Subcutaneous adipose tissue (tissue), 4 donors: Measurements from ENCODE around the gene WWP2. TPM values are rescaled to one million over a fixed set of nuclear protein-coding genes. Genes with fewer than 3 reads are reported as not detected.

Experiments used
- total RNA-seq, 4 donors: library from RNA; depleted of rRNA; stranded (reverse); fragments of >200 nt; gene quantifications; one replicate each; pipeline ENCODE4 v1.1.0, GENCODE V29; 2016
- TF ChIP-seq, protein P1 (sequence below): fragments of 450-650 bp; IDR thresholded peaks from one replicate; pipeline ENCODE4 v1.5.1; 2016; ENCODE audit warnings: low read depth, mild to moderate bottlenecking, control low read depth, antibody characterized with exemption, moderate library complexity

WWP2 gene
- total RNA-seq, 4 donors from 2014 or later, result 20.2 to 48.7 (median 34.7) TPM

DNA sequence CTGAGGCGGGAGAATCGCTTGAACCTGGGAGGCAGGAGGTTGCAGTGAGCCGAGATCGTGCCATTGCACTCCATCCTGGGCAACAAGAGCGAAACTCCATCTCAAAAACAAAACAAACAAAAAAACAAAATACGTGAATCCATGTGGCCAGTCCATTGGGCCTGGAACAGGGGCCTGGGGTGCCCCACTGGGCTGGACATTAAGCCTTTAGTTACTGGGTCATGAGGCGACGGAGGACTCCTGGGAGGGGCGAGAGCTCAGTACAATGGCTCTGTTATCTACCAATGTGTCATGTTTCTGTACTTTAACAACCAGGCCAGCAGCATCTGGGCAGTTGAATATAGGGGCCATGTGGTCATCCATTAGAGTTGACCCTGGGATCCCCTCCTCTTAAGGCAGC is 170.1 kb downstream of the WWP2 start:
- TF ChIP-seq, protein P1, sequence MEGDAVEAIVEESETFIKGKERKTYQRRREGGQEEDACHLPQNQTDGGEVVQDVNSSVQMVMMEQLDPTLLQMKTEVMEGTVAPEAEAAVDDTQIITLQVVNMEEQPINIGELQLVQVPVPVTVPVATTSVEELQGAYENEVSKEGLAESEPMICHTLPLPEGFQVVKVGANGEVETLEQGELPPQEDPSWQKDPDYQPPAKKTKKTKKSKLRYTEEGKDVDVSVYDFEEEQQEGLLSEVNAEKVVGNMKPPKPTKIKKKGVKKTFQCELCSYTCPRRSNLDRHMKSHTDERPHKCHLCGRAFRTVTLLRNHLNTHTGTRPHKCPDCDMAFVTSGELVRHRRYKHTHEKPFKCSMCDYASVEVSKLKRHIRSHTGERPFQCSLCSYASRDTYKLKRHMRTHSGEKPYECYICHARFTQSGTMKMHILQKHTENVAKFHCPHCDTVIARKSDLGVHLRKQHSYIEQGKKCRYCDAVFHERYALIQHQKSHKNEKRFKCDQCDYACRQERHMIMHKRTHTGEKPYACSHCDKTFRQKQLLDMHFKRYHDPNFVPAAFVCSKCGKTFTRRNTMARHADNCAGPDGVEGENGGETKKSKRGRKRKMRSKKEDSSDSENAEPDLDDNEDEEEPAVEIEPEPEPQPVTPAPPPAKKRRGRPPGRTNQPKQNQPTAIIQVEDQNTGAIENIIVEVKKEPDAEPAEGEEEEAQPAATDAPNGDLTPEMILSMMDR, result no peak

DNA sequence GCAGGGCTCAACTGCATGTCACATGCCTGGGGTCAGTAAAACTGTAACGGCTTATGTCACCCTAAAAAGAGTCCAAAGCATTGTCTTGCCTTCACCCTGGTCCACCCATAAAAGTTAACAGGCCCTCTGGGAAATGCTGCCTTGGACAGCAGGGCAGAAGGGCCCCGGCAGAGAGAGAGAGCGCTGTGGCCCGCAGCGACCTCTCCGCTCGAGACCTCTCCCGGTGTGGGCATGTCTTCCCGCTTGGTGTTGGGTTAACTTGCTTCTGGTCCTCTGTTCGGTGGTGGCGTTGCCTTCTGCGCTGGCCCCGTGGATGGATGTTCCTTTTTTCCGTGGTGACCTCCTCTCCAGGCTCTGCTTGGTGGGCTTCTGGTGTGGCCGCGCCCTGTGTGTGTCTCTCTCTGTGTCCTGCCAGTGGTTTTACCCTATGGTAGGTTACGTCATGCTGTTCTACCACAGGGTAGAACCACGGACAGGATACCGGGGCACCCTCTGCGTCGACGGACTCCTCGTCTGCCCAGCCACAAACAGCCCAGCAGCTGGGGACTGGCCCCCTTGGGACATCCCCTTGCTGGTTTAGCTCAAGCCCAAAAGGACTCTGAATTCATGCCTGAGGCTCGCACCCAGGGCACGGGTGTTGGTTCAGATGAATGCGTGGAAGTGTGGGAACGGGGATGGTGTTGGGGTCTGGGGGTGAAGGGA is 170.7 kb downstream of the WWP2 start:
- TF ChIP-seq, protein P1, result no peak

DNA sequence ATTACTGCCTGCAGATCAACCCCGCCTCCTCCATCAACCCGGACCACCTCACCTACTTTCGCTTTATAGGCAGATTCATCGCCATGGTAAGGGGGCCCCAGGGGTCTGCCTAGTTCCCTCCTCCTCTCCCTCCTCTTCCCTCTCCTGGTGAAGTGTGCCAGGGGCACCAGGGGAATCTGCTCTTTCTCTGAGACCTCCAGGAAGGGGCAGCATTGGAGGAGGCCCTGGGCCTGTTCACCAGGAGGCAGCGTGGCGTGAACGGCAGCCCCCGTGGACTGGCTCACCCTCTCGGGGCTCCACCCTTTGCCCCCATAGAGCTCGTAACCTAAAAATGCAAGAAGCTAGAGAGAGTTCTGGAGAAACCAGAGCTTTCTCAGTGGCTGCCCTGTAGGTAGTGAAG is 171.9 kb downstream of the WWP2 start:
- TF ChIP-seq, protein P1, result no peak

DNA sequence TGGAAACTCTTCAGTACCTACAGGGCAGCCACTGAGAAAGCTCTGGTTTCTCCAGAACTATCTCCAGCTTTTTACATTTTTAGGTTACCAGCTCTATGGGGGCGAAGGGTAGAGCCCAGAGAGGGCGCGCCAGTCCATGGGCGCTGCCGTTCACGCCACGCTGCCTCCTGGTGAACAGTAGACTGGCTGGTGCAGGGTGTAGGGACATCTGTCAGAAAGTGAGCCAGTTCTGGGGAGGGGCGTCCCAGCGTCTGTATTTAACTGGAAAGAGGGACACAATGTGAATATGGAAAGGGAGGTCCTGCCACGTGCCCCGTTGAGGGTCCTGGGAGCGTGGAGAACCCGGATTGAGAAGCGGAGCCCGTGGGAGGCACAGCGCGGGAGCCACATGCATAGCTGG is 172.6 kb downstream of the WWP2 start:
- TF ChIP-seq, protein P1, result no peak

DNA sequence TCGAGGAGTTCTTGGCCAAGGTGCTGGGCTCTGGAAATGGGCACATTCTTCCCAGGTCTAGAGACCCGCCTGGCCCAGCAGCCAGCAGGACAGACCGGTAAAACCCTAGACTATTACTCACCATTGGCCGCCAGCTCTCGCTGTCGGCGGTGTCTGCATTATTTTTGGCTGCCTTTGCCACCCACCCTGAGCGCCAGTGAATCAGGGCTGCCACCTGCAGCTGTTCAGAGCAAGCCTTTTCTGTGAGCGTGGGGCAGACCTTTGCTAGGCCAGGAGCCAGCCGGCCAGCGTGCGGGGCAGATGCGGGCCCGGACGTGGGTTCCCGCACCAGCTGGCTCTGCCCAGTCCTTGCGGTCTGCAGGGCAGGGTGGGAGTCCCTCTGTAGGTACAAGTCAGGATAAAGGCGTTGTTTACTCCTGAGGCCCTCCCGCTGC is 173.2 kb downstream of the WWP2 start:
- TF ChIP-seq, protein P1, result no peak

DNA sequence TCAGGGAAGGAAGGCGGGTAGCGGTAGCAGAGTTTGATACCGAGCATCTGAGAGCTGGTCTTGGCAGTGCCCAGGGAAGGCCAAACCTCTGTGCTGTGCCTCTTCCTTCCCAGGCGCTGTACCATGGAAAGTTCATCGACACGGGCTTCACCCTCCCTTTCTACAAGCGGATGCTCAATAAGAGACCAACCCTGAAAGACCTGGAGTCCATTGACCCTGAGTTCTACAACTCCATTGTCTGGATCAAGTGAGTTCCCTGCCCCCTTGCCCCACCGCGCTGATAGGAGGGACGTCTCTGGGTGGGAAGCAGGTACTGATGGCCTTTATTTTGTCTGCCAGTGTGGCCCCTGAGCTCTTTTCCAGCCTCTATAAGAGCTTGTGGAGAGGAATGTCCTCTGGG is 173.6 kb downstream of the WWP2 start:
- TF ChIP-seq, protein P1, result no peak

DNA sequence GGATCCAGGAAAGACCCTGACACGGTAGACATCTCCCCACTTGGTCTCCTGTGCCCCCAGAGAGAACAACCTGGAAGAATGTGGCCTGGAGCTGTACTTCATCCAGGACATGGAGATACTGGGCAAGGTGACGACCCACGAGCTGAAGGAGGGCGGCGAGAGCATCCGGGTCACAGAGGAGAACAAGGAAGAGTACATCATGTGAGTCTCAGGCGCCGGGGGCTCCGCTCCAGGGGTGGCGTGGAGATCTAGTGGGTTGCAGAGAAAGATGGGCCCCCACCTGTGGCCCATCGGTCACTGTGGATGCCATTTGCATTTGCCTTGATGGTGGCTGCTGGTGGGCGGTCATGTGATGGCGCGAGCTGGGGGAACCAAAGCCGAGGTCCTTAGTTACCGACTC is 174.1 kb downstream of the WWP2 start:
- TF ChIP-seq, protein P1, result no peak
